ENCODE data around the gene PLAAT2. TPM values are rescaled to one million over a fixed set of nuclear protein-coding genes. Genes with fewer than 3 reads are reported as not detected.
"Not testable (repeated sequence)": the region's sequence is repeated elsewhere in the genome, so short reads cannot be mapped to it uniquely, and the experiment has no call there.

PLAAT2 gene
- total RNA-seq, 4 donors from 2014 or later = 38.7 to 47.9 (median 43.0) TPM; not detected in 1

- H3K27ac ChIP-seq = no peak overlapping the region
- no peaks in the 10 kb centered on the region for H3K36me3 ChIP-seq
- no peak for DNase-seq
- H3K4me3 ChIP-seq = no peak overlapping the region
- intact Hi-C loops (cut with DNase I; ENCODE audit: low total_unique reads) (no loop called here), in situ Hi-C loops (cut with MboI; ENCODE audit: low pct_ligation_motif_present in 1 of 4, low pct_unique_long_range_greater_than_20kb in 1 of 4, low sequenced_read_pairs in 3 of 4) (no loop called here)
- TF ChIP-seq EP300 (IDR thresholded peaks at IDR 0.05; ENCODE audit: low read depth) (no peak), POLR2AphosphoS5 (IDR thresholded peaks at IDR 0.05) (no peak), CTCF (IDR thresholded peaks at IDR 0.05) (no peak), POLR2A (IDR thresholded peaks at IDR 0.05) (no peak)
- no peaks in the 10 kb centered on the region for H3K27me3 ChIP-seq
- WGBS, 2 donors (ENCODE audit: low coverage in 1 of 2) = 93% methylated on average over 18 of the region's 18 CpGs; no CpG with 5 or more reads in 1 of the 2 donors
- H3K4me1 ChIP-seq = no peaks in the 10 kb centered on the region
- no peaks in the 10 kb centered on the region for H3K9me3 ChIP-seq
Observed at GRCh38 chr11:63590024-63590788, 27.0 kb upstream of the PLAAT2 start.

GRCh38 chr11:63589000-63589399 is 25.8 kb upstream of the PLAAT2 start:
- no peak for DNase-seq
- Histone ChIP-seq H3K9me3 (no peaks in the 10 kb centered on the region), H3K4me3 (no peak overlapping the region), H3K4me1 (no peaks in the 10 kb centered on the region), H3K36me3 (no peaks in the 10 kb centered on the region), H3K27ac (no peak overlapping the region), H3K27me3 (no peaks in the 10 kb centered on the region)
- TF ChIP-seq POLR2AphosphoS5 (IDR thresholded peaks at IDR 0.05) (no peak), EP300 (IDR thresholded peaks at IDR 0.05; ENCODE audit: low read depth) (no peak), POLR2A (IDR thresholded peaks at IDR 0.05) (no peak), CTCF (IDR thresholded peaks at IDR 0.05) (no peak)
- in situ Hi-C loops (cut with MboI; ENCODE audit: low pct_ligation_motif_present in 1 of 4, low pct_unique_long_range_greater_than_20kb in 1 of 4, low sequenced_read_pairs in 3 of 4) = no loop called here
- 69 to 74% methylated on average over 3 of the region's 3 CpGs for WGBS, 2 donors (ENCODE audit: low coverage in 1 of 2)
- intact Hi-C loops (cut with DNase I; ENCODE audit: low total_unique reads) = no loop called here

DNA sequence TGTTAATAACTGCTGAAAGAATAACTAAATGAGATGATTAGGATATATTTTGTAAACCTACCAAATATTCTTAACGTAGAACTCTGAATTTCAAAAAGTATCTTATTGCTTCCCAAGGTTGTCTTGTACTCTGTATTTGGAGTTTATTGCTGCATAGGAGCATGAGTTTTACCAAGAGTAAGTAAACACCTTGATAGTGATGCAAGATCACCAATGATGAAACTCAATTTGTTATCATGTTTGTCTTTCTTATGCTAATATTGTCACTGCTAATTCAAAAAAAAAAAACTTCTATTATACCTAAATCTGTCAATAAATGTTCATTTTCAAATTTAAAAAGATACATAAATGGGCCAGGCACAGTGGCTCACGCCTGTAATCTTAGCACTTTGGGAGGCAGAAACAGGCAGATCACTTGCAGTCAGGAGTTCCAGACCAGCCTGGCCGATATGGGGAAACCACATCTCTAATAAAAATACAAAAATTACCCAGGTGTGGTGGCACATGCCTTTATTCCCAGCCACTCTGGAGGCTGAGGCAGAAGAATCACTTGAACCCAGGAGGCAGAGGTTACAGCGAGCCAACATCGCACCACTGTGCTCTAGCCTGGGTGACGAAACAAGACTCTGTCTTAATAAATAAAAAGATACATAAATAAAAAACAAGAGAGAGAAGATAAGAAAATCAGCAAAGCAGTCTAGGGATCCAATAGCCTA is 23.4 kb upstream of the PLAAT2 start:
- in situ Hi-C loops (cut with MboI; ENCODE audit: low pct_ligation_motif_present in 1 of 4, low pct_unique_long_range_greater_than_20kb in 1 of 4, low sequenced_read_pairs in 3 of 4) (no loop called here), intact Hi-C loops (cut with DNase I; ENCODE audit: low total_unique reads) (no loop called here)
- H3K36me3 ChIP-seq = no peaks in the 10 kb centered on the region
- no peak for TF ChIP-seq POLR2A (IDR thresholded peaks at IDR 0.05)
- TF ChIP-seq POLR2AphosphoS5 (IDR thresholded peaks at IDR 0.05) = no peak
- no peak for TF ChIP-seq CTCF (IDR thresholded peaks at IDR 0.05)
- no peak for TF ChIP-seq EP300 (IDR thresholded peaks at IDR 0.05; ENCODE audit: low read depth)
- no peak for DNase-seq
- H3K4me1 ChIP-seq = no peaks in the 10 kb centered on the region
- no peaks in the 10 kb centered on the region for H3K27me3 ChIP-seq
- 92 to 94% methylated on average over 6 of the region's 6 CpGs for WGBS, 2 donors (ENCODE audit: low coverage in 1 of 2)
- H3K4me3 ChIP-seq = no peak overlapping the region
- H3K9me3 ChIP-seq = peaks cover 0 to 3% of the 10 kb centered on the region in 2 donors
- no peak overlapping the region for H3K27ac ChIP-seq

DNA sequence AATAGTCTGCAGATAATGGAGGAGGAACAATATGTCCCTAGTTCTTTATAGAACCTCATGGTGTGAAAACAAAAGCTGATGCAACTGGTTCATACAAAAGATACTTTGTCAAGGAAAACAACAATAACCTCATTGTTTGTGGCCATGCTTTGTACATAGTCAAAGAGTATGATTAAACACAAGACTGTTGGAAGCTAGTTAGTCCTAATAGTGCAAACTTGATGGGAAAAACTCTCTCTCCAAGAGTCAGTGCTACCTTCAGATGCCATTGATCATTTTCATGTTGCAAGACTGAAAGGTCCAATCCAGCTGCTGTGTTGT is 20.1 kb upstream of the PLAAT2 start:
- in situ Hi-C loops (cut with MboI; ENCODE audit: low pct_ligation_motif_present in 1 of 4, low pct_unique_long_range_greater_than_20kb in 1 of 4, low sequenced_read_pairs in 3 of 4) = no loop called here
- TF ChIP-seq EP300 (IDR thresholded peaks at IDR 0.05; ENCODE audit: low read depth) (no peak), POLR2A (IDR thresholded peaks at IDR 0.05) (no peak), POLR2AphosphoS5 (IDR thresholded peaks at IDR 0.05) (no peak), CTCF (IDR thresholded peaks at IDR 0.05) (no peak)
- no peaks in the 10 kb centered on the region for H3K4me1 ChIP-seq
- H3K27ac ChIP-seq = no peak overlapping the region
- H3K9me3 ChIP-seq = peaks cover 12 to 21% of the 10 kb centered on the region in 2 donors
- no peak for DNase-seq
- peaks cover 0 to 5% (median 0%) of the 10 kb centered on the region in 4 donors for H3K36me3 ChIP-seq
- intact Hi-C loops (cut with DNase I; ENCODE audit: low total_unique reads) = no loop called here
- no peaks in the 10 kb centered on the region for H3K27me3 ChIP-seq
- no peak overlapping the region for H3K4me3 ChIP-seq

- WGBS, 2 donors (ENCODE audit: low coverage in 1 of 2) = 86 to 96% methylated on average over 5 to 7 of the region's 7 CpGs
- intact Hi-C loops (cut with DNase I; ENCODE audit: low total_unique reads); H3K27ac ChIP-seq; H3K27me3 ChIP-seq; in situ Hi-C loops (cut with MboI; ENCODE audit: low pct_ligation_motif_present in 1 of 4, low pct_unique_long_range_greater_than_20kb in 1 of 4, low sequenced_read_pairs in 3 of 4); H3K36me3 ChIP-seq; H3K4me1 ChIP-seq; H3K4me3 ChIP-seq; DNase-seq: not testable (repeated sequence)
- peaks cover 12 to 21% of the 10 kb centered on the region in 2 donors for H3K9me3 ChIP-seq
Observed at GRCh38 chr11:63581224-63581623, 18.0 kb upstream of the PLAAT2 start.

DNA sequence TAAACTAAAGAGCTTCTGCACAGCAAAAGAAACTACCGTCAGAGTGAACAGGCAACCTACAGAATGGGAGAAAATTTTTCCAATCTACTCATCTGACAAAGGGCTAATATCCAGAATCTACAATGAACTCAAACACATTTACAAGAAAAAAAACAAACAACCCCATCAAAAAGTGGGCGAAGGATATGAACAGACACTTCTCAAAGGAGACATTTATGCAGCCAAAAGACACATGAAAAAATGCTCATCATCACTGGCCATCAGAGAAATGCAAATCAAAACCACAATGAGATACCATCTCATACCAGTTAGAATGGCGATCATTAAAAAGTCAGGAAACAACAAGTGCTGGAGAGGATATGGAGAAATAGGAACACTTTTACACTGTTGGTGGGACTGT is 15.7 kb upstream of the PLAAT2 start:
- in situ Hi-C loops (cut with MboI; ENCODE audit: low pct_ligation_motif_present in 1 of 4, low pct_unique_long_range_greater_than_20kb in 1 of 4, low sequenced_read_pairs in 3 of 4) = not testable (repeated sequence)
- 91 to 100% methylated on average over 1 to 3 of the region's 3 CpGs for WGBS, 2 donors (ENCODE audit: low coverage in 1 of 2)

More for the DNA sequence above, 15.7 kb upstream of the PLAAT2 start:
- H3K4me3 ChIP-seq; DNase-seq; intact Hi-C loops (cut with DNase I; ENCODE audit: low total_unique reads); H3K36me3 ChIP-seq; H3K27me3 ChIP-seq; H3K27ac ChIP-seq: not testable (repeated sequence)
- peaks cover 12 to 17% (median 14%) of the 10 kb centered on the region in 4 donors for H3K4me1 ChIP-seq
- peaks cover 12 to 21% of the 10 kb centered on the region in 2 donors for H3K9me3 ChIP-seq
